NB4 (cell line): Measurements from ENCODE around the gene IMMP2L.

ENCODE experiments used
- DNase-seq: peaks from one replicate; pipeline ENCODE4 v3.0.0; 2010; ENCODE audit warnings: low read depth
- H3K4me3 ChIP-seq: one replicate; pipeline ENCODE4 v1.5.1; 2011; ENCODE audit warnings: mild to moderate bottlenecking, low read depth, low read length, moderate library complexity
- MYC ChIP-seq: IDR thresholded peaks from 2 replicates; pipeline ENCODE4 v1.6.1; 2011; ENCODE audit warnings: low read depth, low read length
- POLR2A ChIP-seq: IDR thresholded peaks from 2 replicates; pipeline ENCODE4 v1.6.1; 2011; ENCODE audit warnings: mild to moderate bottlenecking; ENCODE audit not compliant: insufficient read length; ENCODE audit errors: extremely low read depth
- TF ChIP-seq, protein P1 (sequence below): IDR thresholded peaks from 2 replicates; pipeline ENCODE4 v1.6.1; 2011; ENCODE audit warnings: low read depth, low read length
- TF ChIP-seq, protein P2 (sequence below): IDR thresholded peaks from one replicate; pipeline ENCODE4 v1.5.1; 2012; ENCODE audit warnings: low read depth, low read length

IMMP2L gene

DNA sequence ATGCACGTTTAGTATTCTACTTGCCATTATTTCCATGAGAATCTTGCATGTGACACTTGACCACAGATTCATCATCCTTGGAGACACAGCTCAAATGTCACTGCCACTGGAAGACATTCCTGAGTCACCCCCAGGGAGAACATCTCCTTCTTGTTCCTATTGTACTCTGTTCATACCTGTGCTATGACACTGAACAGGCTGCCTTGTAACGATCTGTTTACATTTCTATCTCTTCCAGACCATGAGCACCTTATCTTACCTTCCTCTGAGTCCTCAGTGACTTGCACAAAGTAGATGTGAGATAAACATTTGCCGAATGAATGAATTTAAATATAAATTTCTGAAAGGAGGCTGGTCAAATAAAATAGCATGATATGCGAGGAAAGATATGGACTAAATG lies 803.2 kb downstream of the IMMP2L start:
- no peak overlapping the region for H3K4me3 ChIP-seq
- TF ChIP-seq MYC, result no peak
- TF ChIP-seq, protein P1, sequence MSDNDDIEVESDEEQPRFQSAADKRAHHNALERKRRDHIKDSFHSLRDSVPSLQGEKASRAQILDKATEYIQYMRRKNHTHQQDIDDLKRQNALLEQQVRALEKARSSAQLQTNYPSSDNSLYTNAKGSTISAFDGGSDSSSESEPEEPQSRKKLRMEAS, result no peak
- TF ChIP-seq, protein P2, sequence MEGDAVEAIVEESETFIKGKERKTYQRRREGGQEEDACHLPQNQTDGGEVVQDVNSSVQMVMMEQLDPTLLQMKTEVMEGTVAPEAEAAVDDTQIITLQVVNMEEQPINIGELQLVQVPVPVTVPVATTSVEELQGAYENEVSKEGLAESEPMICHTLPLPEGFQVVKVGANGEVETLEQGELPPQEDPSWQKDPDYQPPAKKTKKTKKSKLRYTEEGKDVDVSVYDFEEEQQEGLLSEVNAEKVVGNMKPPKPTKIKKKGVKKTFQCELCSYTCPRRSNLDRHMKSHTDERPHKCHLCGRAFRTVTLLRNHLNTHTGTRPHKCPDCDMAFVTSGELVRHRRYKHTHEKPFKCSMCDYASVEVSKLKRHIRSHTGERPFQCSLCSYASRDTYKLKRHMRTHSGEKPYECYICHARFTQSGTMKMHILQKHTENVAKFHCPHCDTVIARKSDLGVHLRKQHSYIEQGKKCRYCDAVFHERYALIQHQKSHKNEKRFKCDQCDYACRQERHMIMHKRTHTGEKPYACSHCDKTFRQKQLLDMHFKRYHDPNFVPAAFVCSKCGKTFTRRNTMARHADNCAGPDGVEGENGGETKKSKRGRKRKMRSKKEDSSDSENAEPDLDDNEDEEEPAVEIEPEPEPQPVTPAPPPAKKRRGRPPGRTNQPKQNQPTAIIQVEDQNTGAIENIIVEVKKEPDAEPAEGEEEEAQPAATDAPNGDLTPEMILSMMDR, result no peak
- no peak for TF ChIP-seq POLR2A
- no peak for DNase-seq

DNA sequence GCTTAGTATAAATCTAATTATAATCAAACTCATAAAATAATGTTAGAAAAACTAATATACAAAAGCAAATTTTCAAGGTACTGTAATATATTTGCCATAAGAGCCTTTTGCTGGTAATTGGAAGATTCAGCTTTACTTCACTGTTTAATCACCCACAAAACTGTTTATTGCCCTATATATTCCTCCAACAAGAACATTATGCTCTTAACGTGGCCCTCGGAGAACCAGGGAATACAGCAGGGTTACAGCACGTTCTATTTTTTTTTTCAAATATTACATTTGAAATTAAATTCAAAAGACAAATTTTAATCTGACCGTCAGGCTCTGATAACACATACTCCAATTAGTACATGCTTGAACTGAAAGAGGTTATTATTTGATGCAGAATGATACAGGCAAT lies 807.6 kb downstream of the IMMP2L start:
- H3K4me3 ChIP-seq, result no peak overlapping the region
- no peak for DNase-seq
- TF ChIP-seq MYC, result no peak
- no peak for TF ChIP-seq POLR2A
- TF ChIP-seq, protein P2, result no peak
- TF ChIP-seq, protein P1, result no peak

GRCh38 chr7:110750931-110751605 lies 811.2 kb downstream of the IMMP2L start:
- no peak overlapping the region for H3K4me3 ChIP-seq
- DNase-seq, result no peak
- TF ChIP-seq, protein P1, result no peak
- TF ChIP-seq, protein P2, result no peak
- TF ChIP-seq POLR2A (no peak), MYC (no peak)

GRCh38 chr7:110733221-110733620 lies 829.1 kb downstream of the IMMP2L start:
- no peak for DNase-seq
- TF ChIP-seq, protein P2, result no peak
- TF ChIP-seq POLR2A (no peak), MYC (no peak)
- no peak overlapping the region for H3K4me3 ChIP-seq

DNA sequence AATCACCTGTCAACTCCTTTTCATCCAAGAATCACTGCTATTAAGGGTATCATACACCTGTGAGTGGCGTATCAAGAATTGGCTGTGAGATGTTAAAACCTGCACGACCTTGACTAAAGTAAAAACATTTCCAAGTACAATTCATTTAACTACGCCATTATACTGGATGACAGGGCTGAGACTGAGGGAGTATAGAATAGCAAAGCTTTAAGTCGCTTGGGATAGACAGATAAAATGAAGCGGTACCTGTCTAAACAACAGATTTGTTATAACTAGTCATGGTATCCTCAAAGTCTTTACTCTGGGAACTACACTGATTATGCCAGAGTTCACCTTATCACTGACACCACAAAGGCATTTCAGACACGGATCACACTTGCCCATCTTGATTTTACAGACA lies 837.5 kb downstream of the IMMP2L start:
- no peak overlapping the region for H3K4me3 ChIP-seq
- no peak for DNase-seq
- TF ChIP-seq, protein P1, result no peak
- TF ChIP-seq MYC, result no peak

DNA sequence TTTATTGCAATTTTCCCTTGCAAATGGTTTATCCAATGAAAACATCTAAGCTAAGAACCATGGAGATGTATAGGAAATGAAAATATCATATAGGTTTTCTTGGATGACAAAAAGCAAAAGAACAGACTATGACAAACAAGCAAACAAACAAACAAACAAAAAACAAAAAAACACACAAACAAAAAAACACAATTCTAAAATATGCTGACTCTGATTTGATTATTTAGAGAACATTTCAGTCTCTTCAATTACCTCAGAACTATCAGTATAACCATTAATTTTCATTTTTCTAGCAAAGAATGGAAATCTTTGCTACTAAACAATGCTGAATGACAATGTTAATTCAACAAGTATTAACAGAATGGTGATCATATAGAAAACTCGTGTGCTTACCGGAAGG lies 840.9 kb downstream of the IMMP2L start:
- no peak overlapping the region for H3K4me3 ChIP-seq
- no peak for TF ChIP-seq POLR2A
- TF ChIP-seq, protein P2, result no peak
- TF ChIP-seq, protein P1, result no peak
- no peak for TF ChIP-seq MYC
- DNase-seq, result no peak
